Transverse colon (tissue), 4 donors: Measurements from ENCODE around the gene B4GALT2. TPM values are rescaled to one million over a fixed set of nuclear protein-coding genes. Genes with fewer than 3 reads are reported as not detected.

Experiments used
- DNase-seq: peaks from one replicate; pipeline ENCODE4 v3.0.0-alpha.2; 2019
- H3K27ac ChIP-seq, 4 donors: fragments of 200-600 bp; sonication (generic); 2 replicates each; pipeline ENCODE4 v1.5.1; 2016 to 2018; ENCODE audit warnings: inconsistent platforms in 4 of 4
- H3K27me3 ChIP-seq: fragments of 200-600 bp; sonication (generic); 2 replicates; pipeline ENCODE4 v1.5.1; 2017; ENCODE audit warnings: inconsistent platforms
- H3K36me3 ChIP-seq, 4 donors: fragments of 200-600 bp; sonication (generic); 2 replicates each; pipeline ENCODE4 v1.5.1; 2017 to 2019; ENCODE audit warnings: inconsistent platforms in 4 of 4
- H3K4me1 ChIP-seq, 4 donors: fragments of 200-600 bp; sonication (generic); 2 replicates each; pipeline ENCODE4 v1.5.1; 2017 to 2020; ENCODE audit warnings: inconsistent platforms in 4 of 4
- H3K4me3 ChIP-seq, 4 donors: fragments of 200-600 bp; sonication (generic); 1 replicate in 1 of 4; 2 replicates in 3 of 4; pipeline versions ENCODE4 v1.5.1 to v1.6.1; 2017 to 2019; ENCODE audit warnings: inconsistent platforms in 4 of 4
- H3K9me3 ChIP-seq, 2 donors: fragments of 200-600 bp; sonication (generic); 2 replicates each; pipeline ENCODE4 v1.5.1; 2017 to 2019; ENCODE audit warnings: inconsistent platforms in 2 of 2
- CTCF ChIP-seq, 5 experiments: fragments of 200-600 bp in 3 of 5; fragments of 450-650 bp in 2 of 5; sonication (generic) in 3 of 5; IDR thresholded peaks; 1 replicate in 2 of 5; 2 replicates in 3 of 5; pipeline ENCODE4 v1.5.1; 2016 to 2017; ENCODE audit warnings: antibody characterized with exemption in 5 of 5, inconsistent platforms in 3 of 5, mild to moderate bottlenecking in 2 of 5, moderate library complexity in 1 of 5
- EP300 ChIP-seq: sonication (generic); formaldehyde crosslinking; IDR thresholded peaks from one replicate; pipeline ENCODE4 v1.6.1; 2017; ENCODE audit warnings: antibody characterized with exemption, low read depth
- POLR2A ChIP-seq: fragments of 450-650 bp; IDR thresholded peaks from one replicate; pipeline ENCODE4 v1.6.1; 2016; ENCODE audit warnings: antibody characterized with exemption, mild to moderate bottlenecking, moderate library complexity
- POLR2AphosphoS5 ChIP-seq, 3 donors: sonication (generic); formaldehyde crosslinking; IDR thresholded peaks; one replicate each; pipeline ENCODE4 v1.6.1; 2016; ENCODE audit warnings: antibody characterized with exemption in 3 of 3
- WGBS, 2 donors: methylation state at CpG; one replicate each; pipeline ENCODE4 v1.1.5; 2018; ENCODE audit warnings: low coverage in 1 of 2; 5-methylcytosine and 5-hydroxymethylcytosine counted together
- in situ Hi-C, 4 donors: fragments of 200-750 bp; cut with MboI; loops; one replicate each; pipeline versions ENCODE4 v1.15.0 to v1.15.1; 2017; ENCODE audit warnings: low sequenced_read_pairs in 3 of 4, low pct_ligation_motif_present in 1 of 4, low pct_unique_long_range_greater_than_20kb in 1 of 4
- intact Hi-C: fragments of 100-400 bp; cut with DNase I; formaldehyde crosslinking; loops from one replicate; pipeline ENCODE4 v1.15.1; 2023; ENCODE audit warnings: low total_unique reads
- total RNA-seq, 4 donors: library from RNA; depleted of rRNA; stranded (reverse); fragments of >200 nt; gene quantifications; one replicate each; pipeline ENCODE4 v1.1.0, GENCODE V29; 2016

B4GALT2 gene
- total RNA-seq, 4 donors from 2014 or later: 16.5 to 19.5 (median 18.6) TPM

GRCh38 chr1:43937179-43937865 is 41.7 kb upstream of the B4GALT2 start:
- no peak for DNase-seq
- H3K27me3 ChIP-seq: peaks cover 13% of the 10 kb centered on the region
- WGBS, 2 donors: 60 to 69% methylated on average over 1 to 7 of the region's 8 CpGs
- H3K36me3 ChIP-seq: no peaks in the 10 kb centered on the region
- H3K4me1 ChIP-seq: peaks cover 19 to 42% (median 32%) of the 10 kb centered on the region in 4 donors
- intact Hi-C loops: no loop called here
- no peak overlapping the region for H3K27ac ChIP-seq
- TF ChIP-seq CTCF (IDR thresholded peaks at IDR 0.05): no peak
- no peak for TF ChIP-seq POLR2A
- TF ChIP-seq EP300: no peak
- no peak for TF ChIP-seq POLR2AphosphoS5 (IDR thresholded peaks at IDR 0.05)
- no peak overlapping the region for H3K4me3 ChIP-seq
- in situ Hi-C loops: loop anchor here in 3 of 4 donors (10.0 to 25.0 kb wide), 4 partner anchors 163 to 400 kb away; partner anchors contain the start of gene PTPRF (in 1 of the 3)
- H3K9me3 ChIP-seq: no peaks in the 10 kb centered on the region

- Histone ChIP-seq H3K36me3 (no peaks in the 10 kb centered on the region), H3K4me1 (peaks cover 19 to 39% (median 27%) of the 10 kb centered on the region in 4 donors), H3K27ac (no peak overlapping the region), H3K9me3 (no peaks in the 10 kb centered on the region), H3K4me3 (no peak overlapping the region), H3K27me3 (peaks cover 12% of the 10 kb centered on the region)
- WGBS, 2 donors: 88 to 100% methylated on average over 3 to 10 of the region's 10 CpGs
- TF ChIP-seq POLR2A (no peak), CTCF (IDR thresholded peaks at IDR 0.05) (no peak), POLR2AphosphoS5 (IDR thresholded peaks at IDR 0.05) (no peak), EP300 (no peak)
- in situ Hi-C loops: loop anchor here in 3 of 4 donors (10.0 to 25.0 kb wide), 4 partner anchors 164 to 401 kb away; partner anchors contain the start of gene PTPRF (in 1 of the 3)
- intact Hi-C loops: no loop called here
- DNase-seq: no peak
These were observed 40.6 kb upstream of the B4GALT2 start for GRCh38 chr1:43938383-43938782.

GRCh38 chr1:43938892-43939587 is 40.0 kb upstream of the B4GALT2 start:
- in situ Hi-C loops (loop anchor here in 3 of 4 donors (10.0 to 25.0 kb wide), 4 partner anchors 164 to 402 kb away; partner anchors contain the start of gene PTPRF (in 1 of the 3)), intact Hi-C loops (no loop called here)
- TF ChIP-seq CTCF (IDR thresholded peaks at IDR 0.05) (no peak), POLR2AphosphoS5 (IDR thresholded peaks at IDR 0.05) (no peak), EP300 (no peak), POLR2A (no peak)
- H3K27me3 ChIP-seq: peaks cover 6% of the 10 kb centered on the region
- no peaks in the 10 kb centered on the region for H3K9me3 ChIP-seq
- H3K36me3 ChIP-seq: no peaks in the 10 kb centered on the region
- no peak for DNase-seq
- 60 to 86% methylated on average over 1 to 3 of the region's 3 CpGs for WGBS, 2 donors
- H3K27ac ChIP-seq: no peak overlapping the region
- no peak overlapping the region for H3K4me3 ChIP-seq
- H3K4me1 ChIP-seq: peaks cover 13 to 33% (median 21%) of the 10 kb centered on the region in 4 donors

- Histone ChIP-seq H3K9me3 (no peaks in the 10 kb centered on the region), H3K27ac (no peak overlapping the region), H3K4me3 (no peak overlapping the region), H3K4me1 (peaks cover 2 to 25% (median 10%) of the 10 kb centered on the region in 4 donors), H3K36me3 (no peaks in the 10 kb centered on the region), H3K27me3 (no peaks in the 10 kb centered on the region)
- WGBS, 2 donors: 92% methylated on average over 3 of the region's 3 CpGs; no CpG with 5 or more reads in 1 of the 2 donors
- TF ChIP-seq CTCF (IDR thresholded peaks at IDR 0.05) (no peak), EP300 (no peak), POLR2A (no peak), POLR2AphosphoS5 (IDR thresholded peaks at IDR 0.05) (no peak)
- in situ Hi-C loops (loop anchor here in 1 of 4 donors (25.0 kb wide), 1 partner anchor 405 kb away; the partner anchor contains the start of gene PTPRF), intact Hi-C loops (no loop called here)
- DNase-seq: no peak
These were observed 36.6 kb upstream of the B4GALT2 start for GRCh38 chr1:43942411-43942810.
